Osteoblast (primary cell): Measurements from ENCODE around the gene TKTL2. TPM values are rescaled to one million over a fixed set of nuclear protein-coding genes. Genes with fewer than 3 reads are reported as not detected.

Experiments
- DNase-seq: peaks from one replicate; pipeline ENCODE4 v3.0.0; 2011; ENCODE audit warnings: low spot score, mixed read lengths; ENCODE audit not compliant: insufficient read length; ENCODE audit errors: missing footprints
- H2AFZ ChIP-seq: 2 replicates; pipeline ENCODE4 v1.6.0; 2011; ENCODE audit warnings: mild to moderate bottlenecking, low read length
- H3K27ac ChIP-seq: 2 replicates; pipeline ENCODE4 v1.5.1; 2011; ENCODE audit warnings: mild to moderate bottlenecking, low read depth, low read length, moderate library complexity
- H3K27me3 ChIP-seq: 2 replicates; pipeline ENCODE4 v1.6.0; 2012; ENCODE audit warnings: mild to moderate bottlenecking, control low read depth, inconsistent platforms, low read length, moderate library complexity; ENCODE audit not compliant: insufficient read depth
- H3K36me3 ChIP-seq: 2 replicates; pipeline ENCODE4 v1.5.1; 2011; ENCODE audit warnings: mild to moderate bottlenecking, low read length, control low read depth, moderate library complexity; ENCODE audit not compliant: insufficient read depth
- H3K4me1 ChIP-seq: 2 replicates; pipeline ENCODE4 v1.5.1; 2011; ENCODE audit warnings: mild to moderate bottlenecking, low read length, control low read depth, moderate library complexity; ENCODE audit not compliant: insufficient read depth
- H3K4me2 ChIP-seq: 2 replicates; pipeline ENCODE4 v1.6.0; 2011; ENCODE audit warnings: mild to moderate bottlenecking, low read length; ENCODE audit not compliant: insufficient read depth
- H3K4me3 ChIP-seq: fragments of 200-600 bp; sonication (generic); 3 replicates; pipeline ENCODE4 v1.5.1; 2012; ENCODE audit warnings: mild to moderate bottlenecking, low read length, inconsistent platforms; ENCODE audit not compliant: insufficient read depth
- H3K79me2 ChIP-seq: 2 replicates; pipeline ENCODE4 v1.6.0; 2012; ENCODE audit warnings: mild to moderate bottlenecking, low read length, control low read depth, inconsistent platforms; ENCODE audit not compliant: insufficient read depth
- H3K9me3 ChIP-seq: 2 replicates; pipeline ENCODE4 v1.5.1; 2011; ENCODE audit warnings: low read depth, low read length, control low read depth
- H4K20me1 ChIP-seq: 2 replicates; pipeline ENCODE4 v1.6.0; 2012; ENCODE audit warnings: mild to moderate bottlenecking, low read length, control low read depth; ENCODE audit not compliant: insufficient read depth
- total RNA-seq: library from RNA; depleted of rRNA; stranded (reverse); fragments of >200 nt; gene quantifications from 2 replicates; pipeline ENCODE4 v1.2.3, GENCODE V29; 2012
- TF ChIP-seq, protein P1 (sequence below): IDR thresholded peaks from 2 replicates; pipeline ENCODE4 v1.5.1; 2011; ENCODE audit warnings: mild to moderate bottlenecking, low read depth, low read length, moderate library complexity; ENCODE audit errors: extremely low read depth

Gene TKTL2
- total RNA-seq, 1 donor = not detected

- Histone ChIP-seq H3K36me3 (no peaks in the 10 kb centered on the region), H3K4me1 (no peaks in the 10 kb centered on the region), H3K4me2 (no peak overlapping the region), H3K79me2 (no peaks in the 10 kb centered on the region), H3K9me3 (no peaks in the 10 kb centered on the region), H2AFZ (no peak overlapping the region), H3K27me3 (peaks cover 12% of the 10 kb centered on the region), H3K27ac (no peak overlapping the region), H3K4me3 (no peak overlapping the region), H4K20me1 (no peaks in the 10 kb centered on the region)
- TF ChIP-seq, protein P1, sequence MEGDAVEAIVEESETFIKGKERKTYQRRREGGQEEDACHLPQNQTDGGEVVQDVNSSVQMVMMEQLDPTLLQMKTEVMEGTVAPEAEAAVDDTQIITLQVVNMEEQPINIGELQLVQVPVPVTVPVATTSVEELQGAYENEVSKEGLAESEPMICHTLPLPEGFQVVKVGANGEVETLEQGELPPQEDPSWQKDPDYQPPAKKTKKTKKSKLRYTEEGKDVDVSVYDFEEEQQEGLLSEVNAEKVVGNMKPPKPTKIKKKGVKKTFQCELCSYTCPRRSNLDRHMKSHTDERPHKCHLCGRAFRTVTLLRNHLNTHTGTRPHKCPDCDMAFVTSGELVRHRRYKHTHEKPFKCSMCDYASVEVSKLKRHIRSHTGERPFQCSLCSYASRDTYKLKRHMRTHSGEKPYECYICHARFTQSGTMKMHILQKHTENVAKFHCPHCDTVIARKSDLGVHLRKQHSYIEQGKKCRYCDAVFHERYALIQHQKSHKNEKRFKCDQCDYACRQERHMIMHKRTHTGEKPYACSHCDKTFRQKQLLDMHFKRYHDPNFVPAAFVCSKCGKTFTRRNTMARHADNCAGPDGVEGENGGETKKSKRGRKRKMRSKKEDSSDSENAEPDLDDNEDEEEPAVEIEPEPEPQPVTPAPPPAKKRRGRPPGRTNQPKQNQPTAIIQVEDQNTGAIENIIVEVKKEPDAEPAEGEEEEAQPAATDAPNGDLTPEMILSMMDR = peak; percentile 56
- peak; percentile 59 for DNase-seq
These were observed 11.4 kb upstream of the TKTL2 start for GRCh38 chr4:163484906-163485305.

- Histone ChIP-seq H3K4me1 (no peaks in the 10 kb centered on the region), H2AFZ (no peak overlapping the region), H3K4me2 (no peak overlapping the region), H3K36me3 (no peaks in the 10 kb centered on the region), H4K20me1 (no peaks in the 10 kb centered on the region), H3K4me3 (no peak overlapping the region), H3K27ac (no peak overlapping the region), H3K9me3 (no peaks in the 10 kb centered on the region), H3K27me3 (peaks cover 12% of the 10 kb centered on the region), H3K79me2 (no peaks in the 10 kb centered on the region)
- TF ChIP-seq, protein P1 = no peak
- DNase-seq = no peak
These were observed 8.6 kb upstream of the TKTL2 start for GRCh38 chr4:163482190-163482589.

DNA sequence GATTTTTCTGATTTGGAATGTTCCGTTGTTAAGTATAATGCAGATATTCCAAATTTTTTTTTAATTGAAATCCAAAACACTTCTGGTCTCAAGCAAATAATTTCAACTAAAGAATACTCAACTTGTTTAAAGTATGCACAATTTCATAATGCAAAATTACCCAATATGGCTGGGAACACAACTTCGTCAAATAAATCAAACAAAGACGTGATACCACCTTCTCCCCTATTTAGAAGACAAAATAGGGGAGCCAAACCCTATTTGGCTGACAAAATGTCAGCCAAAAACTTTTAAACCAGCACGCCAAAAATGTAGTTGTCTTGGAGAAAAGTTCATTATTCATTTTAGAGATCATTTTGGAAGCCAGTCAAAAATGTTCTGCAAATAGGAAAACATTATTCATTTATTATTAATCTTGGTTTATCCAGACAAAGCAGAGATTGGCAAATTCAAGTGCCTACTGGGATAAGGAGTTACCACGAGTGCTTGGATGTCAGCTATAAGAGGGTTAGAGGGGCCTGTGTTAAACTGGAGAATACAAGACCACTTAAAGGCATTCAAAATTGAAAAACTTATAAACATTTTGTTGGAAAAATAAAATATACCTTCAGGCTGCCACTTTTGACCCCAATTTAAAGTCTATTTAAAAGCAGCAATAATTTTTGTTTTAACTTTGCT is 3.3 kb upstream of the TKTL2 start:
- no peak overlapping the region for H3K27ac ChIP-seq
- no peak overlapping the region for H3K4me3 ChIP-seq
- no peaks in the 10 kb centered on the region for H3K9me3 ChIP-seq
- no peaks in the 10 kb centered on the region for H3K36me3 ChIP-seq
- no peak overlapping the region for H2AFZ ChIP-seq
- TF ChIP-seq, protein P1 = no peak
- no peak for DNase-seq
- H3K4me1 ChIP-seq = no peaks in the 10 kb centered on the region
- H4K20me1 ChIP-seq = no peaks in the 10 kb centered on the region
- no peaks in the 10 kb centered on the region for H3K79me2 ChIP-seq
- no peak overlapping the region for H3K4me2 ChIP-seq
- peaks cover 3% of the 10 kb centered on the region for H3K27me3 ChIP-seq

DNA sequence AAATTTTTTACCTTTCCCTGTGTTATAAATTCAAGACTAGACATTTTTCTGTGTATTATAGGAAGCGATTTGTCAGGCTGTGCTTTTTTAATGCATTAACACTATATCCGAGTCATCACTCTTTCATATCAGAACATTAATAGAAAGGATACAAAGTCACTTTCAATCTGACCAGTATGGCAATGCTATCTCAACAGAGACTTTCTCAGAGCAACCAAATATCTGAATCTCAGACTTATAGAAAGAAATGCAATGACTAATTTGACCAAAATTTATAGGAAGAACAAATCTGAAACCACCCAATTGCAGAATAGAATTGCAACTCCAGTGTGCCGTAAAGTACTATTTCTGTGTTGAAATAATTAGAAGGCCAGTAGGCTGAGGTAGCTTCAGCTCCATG is 473 bp upstream of the TKTL2 start:
- H4K20me1 ChIP-seq = no peaks in the 10 kb centered on the region
- no peak overlapping the region for H3K4me2 ChIP-seq
- H3K79me2 ChIP-seq = no peaks in the 10 kb centered on the region
- H3K4me3 ChIP-seq = no peak overlapping the region
- H3K9me3 ChIP-seq = no peaks in the 10 kb centered on the region
- H3K27ac ChIP-seq = no peak overlapping the region
- TF ChIP-seq, protein P1 = no peak
- H3K27me3 ChIP-seq = no peaks in the 10 kb centered on the region
- H3K4me1 ChIP-seq = no peaks in the 10 kb centered on the region
- H2AFZ ChIP-seq = no peak overlapping the region
- H3K36me3 ChIP-seq = no peaks in the 10 kb centered on the region
- DNase-seq = no peak
